ENCODE measurements around the gene CHCHD1.
"Not testable (repeated sequence)": the region's sequence is repeated elsewhere in the genome, so short reads cannot be mapped to it uniquely, and the experiment has no call there.

Gene CHCHD1

DNA sequence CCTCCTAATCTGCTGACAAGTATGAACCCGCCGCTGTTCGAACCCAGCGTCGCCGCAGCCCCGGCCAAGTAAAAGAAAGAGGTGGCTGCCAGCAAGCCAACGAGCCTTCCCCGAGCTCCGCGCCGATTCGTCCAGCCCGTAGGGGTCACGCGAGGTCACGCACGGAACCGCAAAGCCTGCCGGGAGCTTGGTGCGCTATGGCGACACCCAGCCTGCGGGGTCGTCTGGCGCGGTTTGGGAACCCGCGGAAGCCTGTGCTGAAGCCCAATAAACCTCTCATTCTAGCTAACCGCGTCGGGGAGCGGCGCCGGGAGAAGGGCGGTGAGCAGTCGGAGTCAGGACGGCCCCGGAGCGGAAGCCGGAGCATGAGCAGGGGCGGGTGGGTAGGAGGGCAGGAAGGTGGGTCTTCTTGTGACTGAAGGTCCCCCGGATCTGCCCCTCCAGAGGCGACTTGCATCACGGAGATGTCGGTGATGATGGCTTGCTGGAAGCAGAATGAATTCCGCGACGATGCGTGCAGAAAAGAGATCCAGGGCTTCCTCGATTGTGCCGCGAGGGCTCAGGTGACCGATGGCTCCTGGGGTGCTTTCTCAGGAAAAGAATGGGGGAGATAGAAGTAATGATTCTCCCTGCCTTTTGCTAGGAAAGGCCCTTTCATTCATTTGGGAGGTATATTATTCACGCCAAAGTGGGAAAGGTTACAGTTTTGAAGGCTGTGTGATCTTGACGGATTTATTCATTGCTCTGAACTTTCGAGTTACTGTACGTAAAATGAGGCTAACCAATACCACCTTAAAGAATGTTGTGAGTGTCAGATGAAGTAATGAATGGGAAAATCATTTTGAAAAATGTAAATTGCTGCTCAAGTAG, at the start of gene CHCHD1:
Gene CHCHD1, plus strand, starts transcription at position 170 of the 870 bp plus-strand sequence. Its CDS starts 28 bp downstream, at position 198.
- DNase-seq: peak; percentile 53 to 67

- DNase-seq: no peak
Measured at GRCh38 chr10:73732426-73732825, 49.4 kb upstream of the CHCHD1 start.

GRCh38 chr10:73732931-73733623, 48.8 kb upstream of the CHCHD1 start:
- DNase-seq: no peak

DNA sequence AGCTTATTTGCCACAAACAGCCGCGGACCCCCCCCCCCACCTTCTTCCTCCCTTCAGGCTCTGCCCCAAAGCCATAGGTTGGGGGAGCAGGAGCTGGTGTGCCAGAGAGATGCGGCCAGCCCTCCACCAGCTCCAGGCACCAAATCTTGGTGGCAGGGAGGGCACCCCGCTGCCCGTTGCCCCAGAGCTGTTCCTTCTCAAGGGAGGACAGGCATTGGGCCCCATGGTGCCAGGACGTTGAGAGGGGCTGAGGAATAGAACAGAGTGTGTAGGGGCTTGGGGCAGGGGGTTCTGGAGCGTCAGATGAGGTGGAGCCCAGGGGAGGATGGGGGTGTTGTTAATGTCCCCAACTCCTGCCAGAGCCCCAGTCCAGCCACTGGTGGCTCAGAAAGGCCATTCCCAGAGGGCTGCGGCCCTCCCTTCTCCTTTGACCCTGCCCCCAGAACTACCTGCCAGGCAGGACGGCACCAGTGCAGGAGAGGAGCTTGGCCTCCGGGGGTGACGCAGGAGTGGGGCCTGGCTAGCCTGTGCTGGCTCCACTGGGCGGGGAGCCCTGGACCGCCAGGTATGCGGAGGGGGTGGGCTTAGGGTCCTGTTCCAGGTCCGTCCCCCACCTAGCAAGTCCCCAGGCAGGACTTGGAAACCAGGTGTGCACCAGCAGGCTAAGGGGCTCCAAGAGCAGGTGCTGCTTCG, 47.7 kb upstream of the CHCHD1 start:
- no peak for DNase-seq

GRCh38 chr10:73734796-73735305, 47.0 kb upstream of the CHCHD1 start:
- no peak for DNase-seq

GRCh38 chr10:73740501-73741254, 41.2 kb upstream of the CHCHD1 start:
- not testable (repeated sequence) for DNase-seq

- no peak for DNase-seq
Measured at GRCh38 chr10:73742454-73742734, 39.5 kb upstream of the CHCHD1 start.

DNA sequence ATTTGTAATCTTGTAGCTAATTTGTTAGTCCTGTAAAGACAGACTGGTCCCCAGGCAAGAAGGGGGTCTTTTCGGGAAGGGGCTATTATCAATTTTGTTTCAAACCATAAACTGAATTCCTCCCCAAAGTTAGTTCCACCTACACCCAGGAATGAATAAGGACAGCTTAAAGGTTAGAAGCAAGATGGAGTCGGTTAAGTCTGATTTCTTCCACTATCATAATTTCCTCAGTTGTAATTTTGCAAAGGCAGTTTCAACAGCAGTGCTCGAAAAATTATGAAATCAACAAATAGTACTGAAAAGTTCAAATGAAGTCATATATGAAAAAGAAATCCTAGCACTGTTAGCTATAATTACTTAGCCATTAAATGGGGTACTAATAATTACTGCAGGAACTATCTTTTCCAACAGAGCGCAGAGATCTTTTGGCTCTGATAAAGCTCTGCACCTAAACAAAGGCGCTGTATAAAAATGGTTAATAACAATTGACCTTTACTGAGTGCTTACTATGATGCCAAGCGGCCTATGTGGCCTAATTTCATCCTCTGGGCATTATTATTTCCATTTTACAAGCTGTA, 38.4 kb upstream of the CHCHD1 start:
- DNase-seq: no peak

GRCh38 chr10:73743905-73744663, 37.8 kb upstream of the CHCHD1 start, which contains the start of gene SEC24C:
Gene SEC24C, plus strand, starts transcription at chr10:73744372. Its CDS starts 2,461 bp downstream, at chr10:73746833.
- peak; percentile 78 to 97 for DNase-seq

- DNase-seq: peak; percentile 24 to 71
Measured at GRCh38 chr10:73744664-73744975, 37.2 kb upstream of the CHCHD1 start.

- no peak for DNase-seq
Measured at GRCh38 chr10:73746721-73747120, 35.1 kb upstream of the CHCHD1 start.

DNA sequence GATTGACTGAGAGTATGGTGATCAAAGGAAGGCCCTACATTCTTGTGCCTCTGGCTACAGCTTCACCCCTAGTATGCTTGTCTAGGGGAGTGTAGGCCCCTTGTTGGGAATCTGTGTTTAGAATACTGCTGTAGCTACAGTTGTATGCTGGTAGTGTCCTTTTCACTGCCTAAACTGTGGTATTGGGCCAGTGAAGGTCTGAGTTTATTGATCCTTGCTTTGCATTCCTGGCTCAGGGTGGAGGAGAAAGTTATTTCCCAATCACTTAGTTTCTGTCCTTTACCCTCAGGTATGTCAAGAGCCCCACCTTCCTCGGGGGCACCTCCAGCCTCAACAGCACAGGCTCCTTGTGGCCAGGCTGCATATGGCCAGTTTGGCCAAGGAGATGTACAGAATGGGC, 31.0 kb upstream of the CHCHD1 start:
- no peak for DNase-seq

GRCh38 chr10:73756183-73756582, 25.7 kb upstream of the CHCHD1 start:
- no peak for DNase-seq

DNA sequence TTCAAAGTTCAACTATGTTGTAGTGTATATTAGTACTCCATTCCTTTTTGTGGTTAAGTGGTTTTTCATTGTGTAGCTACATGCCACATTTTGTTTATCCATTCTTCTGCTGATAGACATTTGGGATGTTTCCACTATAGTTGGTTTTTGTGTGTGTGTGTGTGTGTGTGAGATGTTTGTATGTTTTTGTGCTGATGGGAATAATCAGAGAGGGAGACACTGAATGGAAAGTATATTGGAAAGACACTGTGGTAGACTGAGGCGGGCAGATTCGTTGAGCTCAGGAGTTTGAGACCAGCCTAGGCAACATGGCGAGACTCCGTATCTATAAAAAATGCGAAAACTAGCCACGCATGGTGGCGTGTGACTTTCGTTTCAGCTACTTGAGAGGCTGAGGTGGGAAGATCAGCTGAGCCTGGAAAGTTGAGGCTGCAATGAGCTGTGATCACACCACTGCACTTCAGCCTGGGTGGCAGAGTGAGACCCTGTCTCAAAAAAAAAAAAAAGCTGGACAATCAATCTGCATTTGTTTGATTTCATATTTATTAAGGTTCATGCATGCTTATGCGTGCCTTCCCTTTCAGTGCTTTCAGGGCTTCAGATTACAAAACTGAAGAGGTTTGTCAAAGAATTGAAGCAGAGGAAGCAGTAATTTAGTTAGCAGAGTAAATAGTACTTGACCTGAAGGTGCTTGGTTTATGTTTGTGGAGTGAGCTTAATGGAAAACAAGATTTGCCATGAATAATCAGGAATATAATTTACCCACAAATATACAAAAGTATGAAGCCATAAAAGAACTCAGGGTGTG, 22.9 kb upstream of the CHCHD1 start:
- DNase-seq: no peak

- DNase-seq: no peak
Measured at GRCh38 chr10:73759512-73760115, 22.2 kb upstream of the CHCHD1 start.

DNA sequence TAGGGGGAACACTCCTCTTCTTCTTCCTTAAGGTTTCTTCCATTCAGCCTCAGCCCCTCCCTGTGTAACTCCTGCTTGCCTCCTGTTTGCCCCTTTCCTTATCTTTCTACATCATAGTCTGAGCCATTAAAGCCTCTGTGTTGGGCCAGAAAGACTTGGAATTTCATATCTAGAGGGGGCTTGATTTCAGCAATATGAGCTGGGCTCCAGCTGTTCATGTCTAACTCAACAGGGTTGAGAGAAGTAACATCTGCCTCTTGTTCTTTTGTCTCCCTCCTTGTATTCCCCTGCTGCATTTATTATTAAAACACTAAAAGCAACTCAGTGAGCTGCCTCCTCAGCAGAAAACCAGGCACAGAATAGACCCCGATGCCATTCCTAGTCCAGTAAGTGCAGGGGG, 20.1 kb upstream of the CHCHD1 start:
- no peak for DNase-seq

DNA sequence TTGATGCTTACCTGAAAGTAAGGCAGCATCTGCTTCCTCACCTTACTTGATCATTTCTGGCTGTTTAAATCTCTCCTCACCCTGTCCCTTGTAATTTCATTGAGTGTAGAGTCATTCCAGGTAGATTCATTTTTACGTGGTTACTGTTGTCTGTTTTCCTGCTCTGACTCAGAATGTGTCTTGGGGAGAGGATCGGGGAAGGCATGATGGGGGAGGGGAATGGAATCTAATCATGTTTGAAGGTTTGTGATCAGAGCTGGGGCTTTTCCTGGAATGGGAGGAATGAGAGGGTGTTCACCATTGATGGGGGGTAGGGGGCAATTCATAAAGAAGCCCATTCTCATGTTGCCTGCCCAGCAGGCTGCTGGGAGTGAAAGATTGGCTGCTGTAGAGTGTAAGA, 18.9 kb upstream of the CHCHD1 start:
- no peak for DNase-seq

- DNase-seq: no peak
Measured at GRCh38 chr10:73763343-73763742, 18.5 kb upstream of the CHCHD1 start.

- DNase-seq: no peak
Measured at GRCh38 chr10:73765066-73765465, 16.8 kb upstream of the CHCHD1 start.

- DNase-seq: no peak
Measured at GRCh38 chr10:73768881-73769280, 13.0 kb upstream of the CHCHD1 start.

Data from bone marrow (tissue), 2 donors.